K562 (cell line): ENCODE data around the gene COX20. TPM values are rescaled to one million over a fixed set of nuclear protein-coding genes. Genes with fewer than 3 reads are reported as not detected.

Experiments
- ATAC-seq: fragments of 200-7000 bp; cut with Tn5 transposase; 3 replicates; pipeline ENCODE4 v1.9.1; 2020; ENCODE audit warnings: moderate library complexity
- BruUV-seq: library from RNA; stranded (reverse); fragments of 400-500 nt; replicated peaks from 2 replicates; lab custom pipeline; 2021; lab: Mats Ljungman, UMichigan
- CTCF ChIA-PET: fragments of 300-600 bp; formaldehyde crosslinking; extraction: SDS; loops from one replicate; lab custom pipeline; 2021; ENCODE audit warnings: low intra/inter-chr PET ratio; lab: Yijun Ruan, JAX
- POLR2A ChIA-PET: fragments of 300-600, 350-650 bp; sonication (Branson Sonifier 250); formaldehyde crosslinking; extraction: SDS; loops from one replicate; lab custom pipeline; 2021; ENCODE audit warnings: antibody characterized with exemption, inconsistent platforms; lab: Yijun Ruan, JAX
- DNase-seq, 4 experiments: peaks; one replicate each; pipeline versions ENCODE4 v3.0.0 to v3.0.0-alpha.2; 2011 to 2018; ENCODE audit warnings: low spot score in 3 of 4, mixed read lengths in 3 of 4; ENCODE audit errors: extremely low read depth in 1 of 4
- FAIRE-seq: peaks from 2 replicates; lab custom pipeline; 2011; peaks lifted over from hg19 to GRCh38; lab: Jason Lieb, UNC
- H2AFZ ChIP-seq: 2 replicates; pipeline ENCODE4 v1.6.0; 2011; ENCODE audit warnings: low read depth, low read length, control low read depth, inconsistent platforms
- H3K27ac ChIP-seq: fragments of 200-600 bp; 3 replicates; pipeline ENCODE4 v1.8.0; 2011; ENCODE audit warnings: low read depth, mild to moderate bottlenecking, control low read depth, inconsistent platforms, low read length, moderate library complexity, mixed read lengths; ENCODE audit errors: extremely low read depth
- H3K27me3 ChIP-seq, 2 experiments: fragments of 300-600 bp in 1 of 2; 2 replicates in 1 of 2; 3 replicates in 1 of 2; pipeline versions ENCODE4 v1.6.0 to v1.8.0; 2011; ENCODE audit warnings: inconsistent platforms in 2 of 2, low read length in 2 of 2, mild to moderate bottlenecking in 1 of 2, mixed read lengths in 1 of 2, moderate library complexity in 1 of 2; ENCODE audit not compliant: control insufficient read depth in 2 of 2, insufficient read depth in 2 of 2
- H3K36me3 ChIP-seq: fragments of 300-600 bp; 3 replicates; pipeline ENCODE4 v1.8.0; 2011; ENCODE audit warnings: mild to moderate bottlenecking, low read length, inconsistent platforms; ENCODE audit not compliant: control insufficient read depth, insufficient read depth
- H3K4me1 ChIP-seq, 2 experiments: fragments of 200-600 bp in 1 of 2; replicated peaks in 1 of 2; 2 replicates in 1 of 2; 3 replicates in 1 of 2; pipeline versions ENCODE4 v1.5.1 to v1.8.0; 2011; ENCODE audit warnings: inconsistent platforms in 2 of 2, low read length in 2 of 2, mild to moderate bottlenecking in 1 of 2, mixed read lengths in 1 of 2, moderate library complexity in 1 of 2; ENCODE audit not compliant: control insufficient read depth in 2 of 2, insufficient read depth in 2 of 2
- H3K4me2 ChIP-seq: 2 replicates; pipeline ENCODE4 v1.6.1; 2011; ENCODE audit warnings: low read length, control low read depth, inconsistent platforms, mixed read lengths; ENCODE audit not compliant: insufficient read depth
- H3K4me3 ChIP-seq: fragments of 200-600 bp; sonication (generic), shearing (Covaris generic); 2 replicates; pipeline ENCODE4 v1.5.1; 2016; ENCODE audit warnings: control low read depth, inconsistent platforms
- H3K79me2 ChIP-seq: fragments of 200-600 bp; 3 replicates; pipeline ENCODE4 v1.8.0; 2011; ENCODE audit warnings: low read length, inconsistent platforms; ENCODE audit not compliant: control insufficient read depth, insufficient read depth
- H3K9ac ChIP-seq, 2 experiments: 2 replicates each; pipeline versions ENCODE4 v1.6.0 to v1.6.1; 2011; ENCODE audit warnings: low read depth in 2 of 2, low read length in 2 of 2, control low read depth in 1 of 2, inconsistent platforms in 1 of 2, mild to moderate bottlenecking in 1 of 2, mixed read lengths in 1 of 2; ENCODE audit not compliant: insufficient read depth in 1 of 2
- H3K9me1 ChIP-seq: one replicate; pipeline ENCODE4 v1.6.0; 2011; ENCODE audit warnings: inconsistent platforms, mild to moderate bottlenecking, low read length, moderate library complexity; ENCODE audit not compliant: control insufficient read depth, insufficient read depth
- H3K9me3 ChIP-seq: replicated peaks from 2 replicates; pipeline ENCODE4 v1.5.1; 2011; ENCODE audit warnings: low read depth, low read length, inconsistent platforms; ENCODE audit not compliant: control insufficient read depth, insufficient read depth
- H4K20me1 ChIP-seq: replicated peaks from 2 replicates; pipeline ENCODE4 v1.6.1; 2011; ENCODE audit warnings: low read length, inconsistent platforms, mixed read lengths; ENCODE audit not compliant: control insufficient read depth, insufficient read depth
- ATF7 ChIP-seq: fragments of 450-650 bp; IDR thresholded peaks from 2 replicates; pipeline ENCODE4 v1.7.1; 2014; ENCODE audit warnings: mild to moderate bottlenecking, moderate library complexity
- ERF ChIP-seq: fragments of 450-650 bp; formaldehyde crosslinking; IDR thresholded peaks from 2 replicates; pipeline ENCODE4 v1.4.0; 2020; ENCODE audit warnings: mild to moderate bottlenecking, mixed read lengths
- FOXA1 ChIP-seq: fragments of 450-650 bp; IDR thresholded peaks from 2 replicates; pipeline ENCODE4 v1.6.1; 2016; ENCODE audit warnings: mild to moderate bottlenecking, borderline replicate concordance
- MXD1 ChIP-seq: fragments of 250-450 bp; sonication (Bioruptor Pico); IDR thresholded peaks from 2 replicates; pipeline ENCODE4 v1.8.0; 2021; ENCODE audit warnings: borderline replicate concordance, mild to moderate bottlenecking, moderate library complexity; ENCODE audit not compliant: poor library complexity, severe bottlenecking
- MYC ChIP-seq, 2 experiments: fragments of 250-450 bp in 1 of 2; sonication (Bioruptor Pico) in 1 of 2; IDR thresholded peaks; 2 replicates each; pipeline versions ENCODE4 v1.5.1 to v1.6.1; 2012 to 2021; ENCODE audit warnings: low read depth in 2 of 2, borderline replicate concordance in 1 of 2, improper control_type of control experiment in 1 of 2, low read length in 1 of 2, mild to moderate bottlenecking in 1 of 2, moderate library complexity in 1 of 2
- RBM25 ChIP-seq: fragments of 200-400 bp; formaldehyde crosslinking; IDR thresholded peaks from 2 replicates; pipeline ENCODE4 v1.6.1; 2018; ENCODE audit warnings: low read length, low read depth, moderate library complexity; ENCODE audit not compliant: severe bottlenecking
- ZBTB34 ChIP-seq: fragments of 250-450 bp; sonication (Bioruptor Pico); IDR thresholded peaks from 2 replicates; pipeline ENCODE4 v1.8.0; 2021; ENCODE audit warnings: mild to moderate bottlenecking, moderate library complexity
- ZFP1 ChIP-seq: fragments of 450-650 bp; formaldehyde crosslinking; IDR thresholded peaks from 2 replicates; pipeline ENCODE4 v1.4.0; 2020; ENCODE audit warnings: mild to moderate bottlenecking, mixed read lengths
- ZNF174 ChIP-seq: fragments of 250-450 bp; sonication (Bioruptor Pico); IDR thresholded peaks from 2 replicates; pipeline ENCODE4 v1.4.0; 2020; ENCODE audit warnings: mild to moderate bottlenecking
- whole genome bisulfite sequencing: fragments of 100-300 bp; shearing (Covaris generic); methylation state at CpG from one replicate; pipeline ENCODE4 v1.1.6; 2016; ENCODE audit warnings: low coverage, mixed read lengths; ENCODE audit not compliant: insufficient coverage; ENCODE audit errors: missing lambda C conversion rate; 5-methylcytosine and 5-hydroxymethylcytosine counted together
- in situ Hi-C: fragments of 300-500 bp; cut with MboI; formaldehyde crosslinking; loops from 4 replicates; pipeline ENCODE4 v1.15.0; 2018; ENCODE audit warnings: inconsistent platforms, mixed read lengths
- intact Hi-C: fragments of 100-400 bp; cut with micrococcal nuclease; formaldehyde crosslinking; loops from 2 replicates; pipeline ENCODE4 v1.14.2; 2022
- polyA plus RNA-seq, 8 experiments: library from polyadenylated mRNA; depleted of rRNA in 4 of 8; stranded (reverse) in 5 of 8; unstranded in 3 of 8; fragments of >200 nt; fragmentation: Nextera tagmentation in 2 of 8; fragmentation: Illumina TruSeq in 1 of 8; extraction: Ambion mirVana in 2 of 8; extraction: Trizol in 1 of 8; gene quantifications; 2 replicates each; pipeline versions ENCODE4 v1.2.1 to v1.2.3, GENCODE V29; 2011 to 2014; ENCODE audit warnings: inconsistent platforms in 1 of 8, missing spikeins in 1 of 8
- total RNA-seq, 7 experiments: library from RNA; depleted of rRNA in 6 of 7; stranded (reverse); fragments of >200 nt in 6 of 7; fragmentation: Illumina TruSeq in 2 of 7; extraction: Trizol in 2 of 7; gene quantifications; 2 replicates each; pipeline versions ENCODE4 v1.2.1 to v1.2.3, GENCODE V29; 2011 to 2021; ENCODE audit warnings: low replicate concordance in 1 of 7
- TF ChIP-seq, protein P1 (sequence below): fragments of 450-650 bp; IDR thresholded peaks from 2 replicates; pipeline ENCODE4 v1.6.1; 2016; ENCODE audit warnings: low read depth
- TF ChIP-seq, protein P2 (sequence below): fragments of 250-450 bp; sonication (Bioruptor Pico); IDR thresholded peaks from 2 replicates; pipeline ENCODE4 v1.4.0; 2020

COX20 gene
- total and polyA plus RNA-seq, 9 of the 15 experiments (the other 6 are each of a cell fraction or from before 2014, with no cell fraction given) = 41.5 to 192 (median 84.3) TPM

GRCh38 chr1:244878681-244879080 lies 43.2 kb downstream of the COX20 start:
- CTCF ChIA-PET = no interaction called here
- in situ Hi-C loops = no loop called here
- Histone ChIP-seq H3K79me2 (no peaks in the 10 kb centered on the region), H3K9me3 (no peaks in the 10 kb centered on the region), H3K9me1 (no peaks in the 10 kb centered on the region), H3K9ac (no peak overlapping the region), H4K20me1 (no peaks in the 10 kb centered on the region), H3K4me1 (no peaks in the 10 kb centered on the region; a peak in 2 of 5 replicates), H3K27ac (no peak overlapping the region), H3K27me3 (no peaks in the 10 kb centered on the region), H3K36me3 (no peaks in the 10 kb centered on the region), H3K4me2 (no peak overlapping the region), H3K4me3 (no peak overlapping the region), H2AFZ (no peak overlapping the region)
- no TSS peak for BruUV-seq
- POLR2A ChIA-PET = interaction anchor here (0.8 to 1.6 kb wide), 5 partner anchors 8 to 104 kb away, joined by 3 to 9 read pairs (median 4); partner anchors contain the start of gene HNRNPU
- ATAC-seq (peak; percentile 21; the same call in 1 of the 3 replicates), FAIRE-seq (no peak), DNase-seq (no peak)
- intact Hi-C loops = no loop called here
- WGBS = 42% methylated on average over 5 of the region's 5 CpGs
- TF ChIP-seq, protein P1, sequence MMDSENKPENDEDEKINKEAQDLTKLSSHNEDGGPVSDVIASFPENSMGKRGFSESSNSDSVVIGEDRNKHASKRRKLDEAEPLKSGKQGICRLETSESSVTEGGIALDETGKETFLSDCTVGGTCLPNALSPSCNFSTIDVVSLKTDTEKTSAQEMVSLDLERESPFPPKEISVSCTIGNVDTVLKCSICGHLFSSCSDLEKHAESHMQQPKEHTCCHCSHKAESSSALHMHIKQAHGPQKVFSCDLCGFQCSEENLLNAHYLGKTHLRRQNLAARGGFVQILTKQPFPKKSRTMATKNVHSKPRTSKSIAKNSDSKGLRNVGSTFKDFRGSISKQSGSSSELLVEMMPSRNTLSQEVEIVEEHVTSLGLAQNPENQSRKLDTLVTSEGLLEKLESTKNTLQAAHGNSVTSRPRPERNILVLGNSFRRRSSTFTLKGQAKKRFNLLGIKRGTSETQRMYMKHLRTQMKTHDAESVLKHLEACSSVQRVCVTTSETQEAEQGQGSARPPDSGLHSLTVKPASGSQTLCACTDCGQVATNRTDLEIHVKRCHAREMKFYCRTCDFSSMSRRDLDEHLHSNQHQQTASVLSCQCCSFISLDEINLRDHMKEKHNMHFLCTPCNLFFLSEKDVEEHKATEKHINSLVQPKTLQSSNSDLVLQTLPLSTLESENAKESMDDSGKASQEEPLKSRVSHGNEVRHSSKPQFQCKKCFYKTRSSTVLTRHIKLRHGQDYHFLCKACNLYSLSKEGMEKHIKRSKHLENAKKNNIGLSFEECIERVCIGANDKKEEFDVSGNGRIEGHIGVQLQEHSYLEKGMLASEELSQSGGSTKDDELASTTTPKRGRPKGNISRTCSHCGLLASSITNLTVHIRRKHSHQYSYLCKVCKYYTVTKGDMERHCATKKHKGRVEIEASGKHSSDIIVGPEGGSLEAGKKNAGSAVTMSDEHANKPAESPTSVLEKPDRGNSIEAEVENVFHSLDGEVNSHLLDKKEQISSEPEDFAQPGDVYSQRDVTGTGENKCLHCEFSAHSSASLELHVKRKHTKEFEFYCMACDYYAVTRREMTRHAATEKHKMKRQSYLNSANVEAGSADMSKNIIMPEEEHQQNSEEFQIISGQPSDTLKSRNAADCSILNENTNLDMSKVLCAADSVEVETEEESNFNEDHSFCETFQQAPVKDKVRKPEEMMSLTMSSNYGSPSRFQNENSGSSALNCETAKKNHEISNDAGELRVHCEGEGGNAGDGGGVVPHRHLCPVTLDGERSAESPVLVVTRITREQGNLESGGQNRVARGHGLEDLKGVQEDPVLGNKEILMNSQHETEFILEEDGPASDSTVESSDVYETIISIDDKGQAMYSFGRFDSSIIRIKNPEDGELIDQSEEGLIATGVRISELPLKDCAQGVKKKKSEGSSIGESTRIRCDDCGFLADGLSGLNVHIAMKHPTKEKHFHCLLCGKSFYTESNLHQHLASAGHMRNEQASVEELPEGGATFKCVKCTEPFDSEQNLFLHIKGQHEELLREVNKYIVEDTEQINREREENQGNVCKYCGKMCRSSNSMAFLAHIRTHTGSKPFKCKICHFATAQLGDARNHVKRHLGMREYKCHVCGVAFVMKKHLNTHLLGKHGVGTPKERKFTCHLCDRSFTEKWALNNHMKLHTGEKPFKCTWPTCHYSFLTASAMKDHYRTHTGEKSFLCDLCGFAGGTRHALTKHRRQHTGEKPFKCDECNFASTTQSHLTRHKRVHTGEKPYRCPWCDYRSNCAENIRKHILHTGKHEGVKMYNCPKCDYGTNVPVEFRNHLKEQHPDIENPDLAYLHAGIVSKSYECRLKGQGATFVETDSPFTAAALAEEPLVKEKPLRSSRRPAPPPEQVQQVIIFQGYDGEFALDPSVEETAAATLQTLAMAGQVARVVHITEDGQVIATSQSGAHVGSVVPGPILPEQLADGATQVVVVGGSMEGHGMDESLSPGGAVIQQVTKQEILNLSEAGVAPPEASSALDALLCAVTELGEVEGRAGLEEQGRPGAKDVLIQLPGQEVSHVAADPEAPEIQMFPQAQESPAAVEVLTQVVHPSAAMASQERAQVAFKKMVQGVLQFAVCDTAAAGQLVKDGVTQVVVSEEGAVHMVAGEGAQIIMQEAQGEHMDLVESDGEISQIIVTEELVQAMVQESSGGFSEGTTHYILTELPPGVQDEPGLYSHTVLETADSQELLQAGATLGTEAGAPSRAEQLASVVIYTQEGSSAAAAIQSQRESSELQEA = no peak
- peak; percentile 57; the same call in 1 of the 2 replicates for TF ChIP-seq ATF7
- TF ChIP-seq ERF (CRISPR knock-in tag) = no peak
- no peak for TF ChIP-seq ZFP1 (CRISPR knock-in tag)
- TF ChIP-seq, protein P2, sequence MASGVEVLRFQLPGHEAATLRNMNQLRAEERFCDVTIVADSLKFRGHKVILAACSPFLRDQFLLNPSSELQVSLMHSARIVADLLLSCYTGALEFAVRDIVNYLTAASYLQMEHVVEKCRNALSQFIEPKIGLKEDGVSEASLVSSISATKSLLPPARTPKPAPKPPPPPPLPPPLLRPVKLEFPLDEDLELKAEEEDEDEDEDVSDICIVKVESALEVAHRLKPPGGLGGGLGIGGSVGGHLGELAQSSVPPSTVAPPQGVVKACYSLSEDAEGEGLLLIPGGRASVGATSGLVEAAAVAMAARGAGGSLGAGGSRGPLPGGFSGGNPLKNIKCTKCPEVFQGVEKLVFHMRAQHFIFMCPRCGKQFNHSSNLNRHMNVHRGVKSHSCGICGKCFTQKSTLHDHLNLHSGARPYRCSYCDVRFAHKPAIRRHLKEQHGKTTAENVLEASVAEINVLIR (CRISPR knock-in tag) = no peak
- peak; percentile 21 for TF ChIP-seq RBM25
- no peak for TF ChIP-seq MXD1 (CRISPR knock-in tag)
- TF ChIP-seq FOXA1 = no peak
- no peak for TF ChIP-seq ZNF174
- TF ChIP-seq ZBTB34 (CRISPR knock-in tag) = no peak
- TF ChIP-seq MYC (IDR thresholded peaks at IDR 0.05; ENCODE audit: low read depth, low read length) = no peak
- no peak for TF ChIP-seq MYC (CRISPR knock-in tag; IDR thresholded peaks at IDR 0.05; ENCODE audit: borderline replicate concordance, low read depth)
